RPMI8226 (cell line): ENCODE results near the gene TEN1.

Experiments used
- DNase-seq: peaks from one replicate; pipeline ENCODE4 v3.0.0-alpha.2; 2015

Gene TEN1

GRCh38 chr17:76008208-76008607, 29.2 kb downstream of the TEN1 start:
- no peak for DNase-seq

- DNase-seq, result no peak
Observed at GRCh38 chr17:76008630-76009425, 29.8 kb downstream of the TEN1 start.

GRCh38 chr17:76009447-76009846, 30.4 kb downstream of the TEN1 start:
- no peak for DNase-seq

DNA sequence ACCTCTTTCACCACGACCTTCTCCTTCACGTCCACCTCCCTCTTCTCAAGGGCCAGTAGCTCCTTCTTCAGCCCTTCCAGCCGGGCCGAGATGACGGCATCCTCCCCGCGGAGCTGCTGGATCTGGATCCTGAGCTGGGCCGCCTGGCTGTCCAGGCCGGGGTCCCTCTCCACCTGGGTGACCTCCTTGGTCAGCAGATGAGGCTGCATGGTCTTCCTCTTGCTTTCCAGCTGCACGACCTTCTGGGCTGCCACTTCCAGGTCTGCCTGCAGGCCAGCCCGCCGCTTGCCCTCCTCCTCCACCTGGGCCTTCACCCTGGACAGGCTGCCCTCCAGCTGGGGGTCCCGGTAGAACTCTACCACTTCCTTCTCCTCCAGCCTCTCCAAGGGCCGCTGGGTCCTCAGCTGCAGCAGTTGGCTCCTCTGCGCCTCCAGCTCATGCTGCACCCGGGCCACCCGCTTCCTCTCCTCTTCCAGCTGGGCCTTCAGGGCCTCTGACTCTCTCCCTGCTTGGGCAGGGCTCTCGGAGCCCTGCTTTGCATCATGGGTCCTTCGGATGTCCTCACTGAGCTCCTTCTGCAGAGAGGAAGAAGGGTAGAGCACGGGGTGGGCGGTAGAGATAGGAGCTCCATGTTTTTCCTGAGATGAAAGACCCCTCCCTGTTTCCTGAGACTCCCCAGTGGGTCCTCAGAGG, 31.1 kb downstream of the TEN1 start:
- peak; percentile 15 for DNase-seq

- DNase-seq, result no peak
Observed at GRCh38 chr17:76011951-76012350, 32.9 kb downstream of the TEN1 start.

DNA sequence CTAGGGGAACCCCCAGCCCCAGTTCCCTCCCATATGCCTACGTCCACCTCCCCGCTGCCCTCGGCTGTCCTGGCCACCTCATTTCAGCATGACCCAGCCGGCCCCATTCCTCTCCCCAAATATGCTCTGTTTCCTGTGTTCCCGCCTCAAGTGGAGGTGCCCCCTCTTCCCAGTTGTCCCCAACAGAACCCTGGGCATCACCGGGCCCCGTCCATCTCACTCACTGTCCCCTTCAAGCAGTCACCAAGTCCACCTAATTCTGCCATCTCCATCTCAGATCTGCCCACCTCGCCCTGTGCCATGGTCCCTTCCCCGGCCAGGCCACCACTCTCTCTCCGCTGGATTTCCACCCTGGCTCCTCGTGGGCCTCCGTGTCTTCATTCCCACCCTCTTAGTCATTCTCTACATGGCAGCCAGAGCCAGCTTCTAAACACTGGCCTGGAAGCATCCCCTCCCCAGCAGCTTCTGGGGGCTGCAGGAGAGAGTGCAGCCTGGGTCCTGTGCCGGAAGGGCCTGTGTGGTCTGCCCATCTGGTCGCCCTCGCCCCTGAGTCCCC, 34.4 kb downstream of the TEN1 start:
- no peak for DNase-seq

DNA sequence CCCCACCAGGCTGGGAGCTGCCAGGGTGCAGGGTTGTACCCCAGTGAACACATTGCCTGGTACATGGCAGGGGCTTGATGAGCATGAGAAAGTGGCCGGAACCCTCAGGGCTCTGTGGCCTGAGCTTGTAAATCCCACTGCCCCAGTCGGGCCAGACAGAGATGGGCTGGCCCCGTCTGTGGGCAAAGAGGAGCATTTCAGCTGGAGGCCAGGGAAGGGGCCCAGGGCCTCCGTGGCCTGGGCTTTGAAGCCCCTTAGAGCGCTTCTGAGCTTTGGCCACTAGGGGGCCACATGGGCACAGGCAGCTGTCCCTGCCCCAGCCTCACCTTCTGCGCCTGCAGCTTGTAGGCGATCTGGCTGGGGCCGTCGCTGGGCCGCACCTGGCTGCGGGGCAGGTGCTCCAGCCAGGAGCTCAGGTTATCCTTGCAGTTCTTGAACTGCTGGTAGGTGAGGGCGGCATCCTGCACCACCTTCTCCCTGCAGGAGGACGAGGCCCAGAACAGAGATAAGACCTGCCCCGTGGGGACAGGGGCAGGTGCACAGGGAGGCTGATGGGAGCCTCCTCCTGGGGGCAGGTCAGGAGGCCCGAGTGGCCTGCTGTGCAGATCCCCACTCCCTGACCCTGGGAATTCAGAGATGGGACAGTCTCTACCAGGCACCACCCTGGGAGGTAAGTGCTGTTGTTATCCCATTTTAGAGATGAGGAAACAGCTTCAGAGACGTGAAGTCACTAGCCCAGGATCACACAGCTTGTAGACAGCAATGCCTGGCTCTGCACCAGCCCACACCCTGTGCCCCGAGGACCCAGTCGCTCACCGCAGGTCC, 35.3 kb downstream of the TEN1 start:
- peak; percentile 92 for DNase-seq

GRCh38 chr17:76014925-76015261, 35.9 kb downstream of the TEN1 start:
- peak; percentile 97 for DNase-seq

DNA sequence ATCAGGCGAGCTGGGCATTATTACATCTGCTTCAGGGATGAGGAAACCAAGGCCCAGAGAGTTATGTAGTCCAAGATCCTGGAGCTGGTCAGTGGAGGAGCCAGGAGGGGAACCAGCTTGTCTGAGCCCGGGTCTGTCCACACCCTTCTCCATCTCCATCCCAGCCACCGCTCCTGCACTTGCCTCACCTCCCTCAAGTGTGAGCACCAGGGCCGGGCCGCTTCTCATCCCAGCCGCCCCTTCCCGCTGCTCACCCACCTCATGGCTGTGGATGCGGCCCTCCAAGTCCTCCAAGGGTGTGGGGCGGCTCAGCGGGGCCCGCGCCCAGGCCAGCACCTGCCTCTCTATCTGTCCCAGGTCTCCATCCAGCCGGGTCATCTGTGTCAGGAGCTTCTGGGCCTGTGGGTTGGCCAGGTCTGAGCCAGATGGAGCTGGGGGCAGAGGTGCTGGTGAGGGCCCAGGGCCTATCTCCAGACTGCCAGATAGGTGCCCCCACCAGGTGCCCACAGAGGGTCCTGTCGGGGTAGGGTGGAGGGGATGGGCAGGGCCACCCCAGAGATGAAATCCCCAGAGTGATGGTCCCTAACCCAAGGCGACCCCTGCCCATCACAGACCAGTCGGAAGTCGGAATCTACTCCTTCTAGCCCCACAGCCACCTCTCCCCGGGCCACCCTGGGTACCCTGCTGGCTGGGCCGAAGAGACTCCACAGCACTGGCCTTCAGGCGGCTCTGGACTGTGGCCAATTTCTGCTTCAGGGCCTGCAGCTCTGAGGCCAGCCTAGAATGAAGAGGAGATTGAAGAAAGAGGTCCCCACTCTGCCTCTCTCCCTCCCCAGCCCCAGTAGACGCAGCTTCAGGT, 38.7 kb downstream of the TEN1 start:
- DNase-seq, result no peak

DNA sequence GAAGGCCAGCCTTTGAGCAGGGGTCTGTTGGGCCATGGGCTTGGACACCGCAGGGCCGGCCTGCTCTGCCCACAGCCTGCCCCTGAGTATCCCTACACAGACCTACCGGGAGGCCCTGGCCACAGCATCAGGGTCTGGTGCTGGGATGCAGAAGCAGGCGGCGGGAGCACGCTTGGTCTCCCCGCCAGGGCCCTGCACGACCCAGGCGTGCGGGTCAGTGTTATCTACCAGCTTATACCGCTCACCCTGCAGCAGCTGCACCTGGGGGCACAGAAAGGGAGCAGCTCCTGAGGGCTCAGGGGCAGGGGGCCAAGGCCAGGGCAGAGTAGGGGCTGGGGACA, 39.3 kb downstream of the TEN1 start:
- no peak for DNase-seq

GRCh38 chr17:76018801-76019200, 39.8 kb downstream of the TEN1 start:
- no peak for DNase-seq

DNA sequence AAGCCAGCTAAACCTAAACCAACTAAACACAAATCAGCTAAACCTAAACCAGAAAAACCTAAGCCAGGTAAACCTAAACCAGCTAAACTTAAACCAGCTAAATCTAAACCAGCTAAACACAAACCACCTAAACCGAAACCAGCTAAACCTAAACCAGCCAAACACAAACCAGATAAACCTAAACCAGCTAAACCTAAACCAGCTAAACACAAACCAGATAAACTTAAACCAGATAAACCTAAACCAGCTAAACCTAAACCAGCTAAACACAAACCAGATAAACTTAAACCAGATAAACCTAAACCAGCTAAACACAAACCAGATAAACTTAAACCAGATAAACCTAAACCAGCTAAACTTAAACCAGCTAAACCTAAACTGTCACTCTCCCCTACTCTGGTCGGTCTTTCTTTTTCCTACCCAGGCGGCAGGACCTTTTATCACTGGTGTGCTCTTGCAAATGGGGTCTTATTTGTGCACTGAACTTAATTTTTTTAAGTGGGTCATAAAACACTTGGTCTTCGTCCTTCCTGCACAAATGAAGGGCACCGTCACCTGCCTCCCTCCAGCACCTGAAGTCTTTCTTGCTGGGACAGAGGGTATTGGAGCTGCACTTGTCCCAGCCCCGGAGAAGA, 40.9 kb downstream of the TEN1 start:
- DNase-seq, result no peak

GRCh38 chr17:76022285-76022684, 43.2 kb downstream of the TEN1 start:
- no peak for DNase-seq

GRCh38 chr17:76022973-76023899, 44.2 kb downstream of the TEN1 start:
- no peak for DNase-seq

DNA sequence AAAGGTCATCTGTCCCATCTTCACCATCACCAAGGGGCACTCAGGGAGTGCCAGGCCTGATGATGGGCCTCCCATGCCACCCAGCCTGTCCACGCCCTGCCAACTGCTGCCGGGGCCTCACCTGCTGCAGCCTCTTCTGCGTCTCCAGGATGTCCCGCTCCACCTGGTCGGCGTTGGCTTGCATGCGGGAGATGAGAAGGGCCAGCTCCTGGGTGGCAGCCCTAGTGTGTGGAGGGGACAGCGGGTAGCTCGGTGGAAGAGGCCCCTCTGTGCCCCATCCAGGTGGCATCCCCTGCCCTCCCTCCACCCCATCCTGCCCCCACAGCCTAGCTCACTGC, 44.8 kb downstream of the TEN1 start:
- DNase-seq, result no peak

DNA sequence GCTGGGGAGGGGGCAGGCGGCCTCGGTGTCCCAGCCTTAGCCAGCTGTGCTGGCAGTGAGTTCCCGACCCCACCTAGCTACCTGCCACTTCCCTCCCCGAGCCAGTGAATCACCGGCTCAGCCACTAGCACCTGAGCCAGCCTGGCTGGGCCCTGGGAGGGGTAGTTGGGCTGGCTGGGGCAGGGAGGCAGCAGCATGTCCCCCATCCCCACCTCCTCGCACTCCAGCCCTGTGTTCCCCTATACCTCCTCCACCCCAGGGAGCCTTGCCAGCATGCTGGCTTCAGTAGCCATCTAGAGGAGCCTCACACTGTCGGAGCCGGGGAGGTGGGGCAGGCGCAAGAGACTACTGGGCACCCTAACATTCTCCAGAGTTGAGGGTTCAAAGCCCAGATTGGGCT, 45.3 kb downstream of the TEN1 start:
- DNase-seq, result no peak

- DNase-seq, result no peak
Observed at GRCh38 chr17:76025294-76025693, 46.3 kb downstream of the TEN1 start.

DNA sequence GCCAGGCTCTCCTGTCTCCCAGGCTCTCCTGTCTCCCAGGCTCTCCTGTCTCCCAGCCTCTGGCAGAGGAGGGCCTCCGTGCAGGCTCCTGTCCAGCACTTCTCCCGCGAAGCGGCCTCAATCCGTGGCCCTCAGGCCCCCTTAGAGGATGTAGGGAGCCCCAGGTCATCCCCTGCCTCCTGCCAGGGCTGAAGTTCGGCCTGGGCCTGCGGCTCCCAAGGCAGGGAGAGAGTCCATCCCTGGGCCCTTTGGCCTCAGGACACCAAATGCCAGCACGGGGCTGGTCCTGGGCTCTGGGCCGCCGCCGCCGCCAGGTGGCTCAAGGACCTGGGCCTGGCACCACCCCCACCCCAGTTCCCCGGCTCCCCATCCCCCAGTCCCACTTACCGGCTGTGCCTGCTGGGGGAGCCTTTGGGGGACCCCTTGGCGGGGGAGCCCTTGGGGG, 47.7 kb downstream of the TEN1 start:
- DNase-seq, result no peak

DNA sequence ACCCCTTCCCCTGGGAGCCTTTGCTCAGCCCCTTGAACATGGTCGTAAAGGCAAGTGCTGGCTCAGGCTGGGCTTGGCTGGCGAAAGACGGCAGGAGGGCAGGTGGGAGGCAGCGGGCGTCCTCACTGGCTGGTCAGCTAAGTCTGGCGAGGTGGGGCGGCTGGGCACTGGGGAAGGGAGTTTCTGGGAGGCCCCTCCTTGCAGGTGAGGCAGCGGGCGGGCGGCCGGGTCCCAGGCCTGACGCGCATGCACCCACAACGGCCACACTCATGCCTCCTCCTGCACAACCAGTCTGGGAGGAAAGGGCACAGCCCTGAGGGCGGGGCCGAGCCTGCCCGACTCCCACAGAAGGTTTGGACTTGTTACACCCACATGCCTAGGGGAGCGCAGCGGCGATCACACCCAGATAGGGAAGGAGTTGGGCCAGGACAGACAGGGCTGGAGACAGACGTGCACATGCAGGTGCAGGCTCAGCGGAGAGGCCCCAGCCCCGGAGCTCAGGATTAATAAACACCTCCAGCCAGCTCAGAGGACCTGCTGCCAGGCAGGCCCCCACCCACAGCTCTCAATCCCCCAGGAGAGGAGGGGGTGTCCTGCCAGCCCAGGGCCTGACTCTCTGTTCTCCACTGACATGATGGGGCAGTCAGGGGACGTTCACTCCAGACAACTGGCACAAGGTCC, 48.3 kb downstream of the TEN1 start, which contains the start of gene EVPL:
Gene EVPL, minus strand, starts transcription at position 148 of the 681 bp plus-strand sequence. Its CDS starts 108 bp downstream, at position 40.
- DNase-seq, result no peak
